Neural progenitor cell (in vitro differentiated cells): ENCODE data around the gene GMPPB.

Source experiments
- CTCF ChIP-seq: fragments of 200-600 bp; sonication (generic); IDR thresholded peaks from 2 replicates; pipeline ENCODE4 v1.5.1; 2017; ENCODE audit warnings: antibody characterized with exemption, mild to moderate bottlenecking
- EZH2 ChIP-seq: fragments of 200-600 bp; sonication (generic); IDR thresholded peaks from 2 replicates; pipeline ENCODE4 v1.6.1; 2017; ENCODE audit warnings: antibody characterized with exemption, mild to moderate bottlenecking, moderate library complexity

- no peak for TF ChIP-seq CTCF
- TF ChIP-seq EZH2, result no peak
Measured at GRCh38 chr3:49740427-49740826, 16.7 kb upstream of the GMPPB start.
